Uterus (tissue), 4 donors: ENCODE data around the gene PRKG1. TPM values are rescaled to one million over a fixed set of nuclear protein-coding genes. Genes with fewer than 3 reads are reported as not detected.

Source experiments
- DNase-seq, 2 donors: peaks; one replicate each; pipeline ENCODE4 v3.0.0-alpha.2; 2019 to 2020
- H3K27ac ChIP-seq, 2 donors: fragments of 200-600 bp; sonication (generic); 1 replicate in 1 of 2; 2 replicates in 1 of 2; pipeline ENCODE4 v1.5.1; 2016 to 2018
- H3K27me3 ChIP-seq, 2 donors: fragments of 200-600 bp; sonication (generic); one replicate each; pipeline ENCODE4 v1.5.1; 2018 to 2019; ENCODE audit warnings: control low read depth in 1 of 2
- H3K36me3 ChIP-seq, 2 donors: fragments of 200-600 bp; sonication (generic); one replicate each; pipeline ENCODE4 v1.5.1; 2019; ENCODE audit warnings: control low read depth in 1 of 2
- H3K4me1 ChIP-seq, 2 donors: fragments of 200-600 bp; sonication (generic); one replicate each; pipeline ENCODE4 v1.5.1; 2018 to 2019; ENCODE audit warnings: control low read depth in 1 of 2
- H3K4me3 ChIP-seq, 2 donors: fragments of 200-600 bp; sonication (generic); 1 replicate in 1 of 2; 2 replicates in 1 of 2; pipeline ENCODE4 v1.5.1; 2018 to 2019; ENCODE audit warnings: mild to moderate bottlenecking in 1 of 2
- H3K9me3 ChIP-seq, 2 donors: fragments of 200-600 bp; sonication (generic); one replicate each; pipeline ENCODE4 v1.5.1; 2019; ENCODE audit warnings: control low read depth in 1 of 2
- CTCF ChIP-seq, 4 experiments: fragments of 200-600 bp in 2 of 4; fragments of 450-650 bp in 2 of 4; sonication (generic) in 2 of 4; IDR thresholded peaks; one replicate each; pipeline ENCODE4 v1.5.1; 2016 to 2019; ENCODE audit warnings: antibody characterized with exemption in 4 of 4, mild to moderate bottlenecking in 2 of 4, moderate library complexity in 1 of 4
- POLR2A ChIP-seq, 2 donors: fragments of 450-650 bp; IDR thresholded peaks; one replicate each; pipeline ENCODE4 v1.6.1; 2016; ENCODE audit warnings: antibody characterized with exemption in 2 of 2, mild to moderate bottlenecking in 1 of 2, moderate library complexity in 1 of 2
- intact Hi-C: fragments of 100-400 bp; cut with DNase I; formaldehyde crosslinking; loops from one replicate; pipeline ENCODE4 v1.15.1; 2023; ENCODE audit warnings: low total_unique reads
- total RNA-seq, 4 donors: library from RNA; depleted of rRNA in 3 of 4; stranded (reverse); fragments of >200 nt in 3 of 4; gene quantifications; one replicate each; pipeline versions ENCODE4 v1.1.0 to v1.2.4, GENCODE V29; 2014 to 2023
- donor health status: DM: yes; HTN: yes; CAD: no.

Gene PRKG1
- total RNA-seq, 4 donors from 2014 or later, result 32.4 to 136 (median 69.6) TPM

- H3K27me3 ChIP-seq, result no peaks in the 10 kb centered on the region
Observed at GRCh38 chr10:51137756-51138529, 63.7 kb downstream of the PRKG1 start.

GRCh38 chr10:51139176-51139575, 64.9 kb downstream of the PRKG1 start:
- Histone ChIP-seq H3K36me3 (no peaks in the 10 kb centered on the region), H3K4me3 (no peak overlapping the region), H3K27me3 (no peaks in the 10 kb centered on the region), H3K27ac (no peak overlapping the region), H3K4me1 (no peaks in the 10 kb centered on the region), H3K9me3 (no peaks in the 10 kb centered on the region)
- intact Hi-C loops, result no loop called here
- TF ChIP-seq POLR2A (IDR thresholded peaks at IDR 0.05) (no peak), CTCF (IDR thresholded peaks at IDR 0.05) (no peak)
- DNase-seq, result no peak

More at GRCh38 chr10:51137756-51138529, 63.7 kb downstream of the PRKG1 start:
- TF ChIP-seq POLR2A (IDR thresholded peaks at IDR 0.05), result no peak
- no peak for TF ChIP-seq CTCF (IDR thresholded peaks at IDR 0.05)
- H3K27ac ChIP-seq, result no peak overlapping the region
- no peak for DNase-seq
- H3K36me3 ChIP-seq, result no peaks in the 10 kb centered on the region
- H3K9me3 ChIP-seq, result no peaks in the 10 kb centered on the region
- H3K4me1 ChIP-seq, result no peaks in the 10 kb centered on the region
- intact Hi-C loops, result no loop called here
- no peak overlapping the region for H3K4me3 ChIP-seq

- no peaks in the 10 kb centered on the region for H3K4me1 ChIP-seq
- H3K27me3 ChIP-seq, result no peaks in the 10 kb centered on the region
- DNase-seq, result no peak
- no peaks in the 10 kb centered on the region for H3K9me3 ChIP-seq
- intact Hi-C loops, result no loop called here
- no peak for TF ChIP-seq POLR2A (IDR thresholded peaks at IDR 0.05)
- no peak for TF ChIP-seq CTCF (IDR thresholded peaks at IDR 0.05)
- no peaks in the 10 kb centered on the region for H3K36me3 ChIP-seq
- no peak overlapping the region for H3K27ac ChIP-seq
- H3K4me3 ChIP-seq, result no peak overlapping the region
Observed at GRCh38 chr10:51141010-51141409, 66.7 kb downstream of the PRKG1 start.

GRCh38 chr10:51144161-51144781, 70.0 kb downstream of the PRKG1 start:
- Histone ChIP-seq H3K27ac (no peak overlapping the region), H3K36me3 (no peaks in the 10 kb centered on the region), H3K4me1 (no peaks in the 10 kb centered on the region), H3K9me3 (no peaks in the 10 kb centered on the region), H3K27me3 (no peaks in the 10 kb centered on the region), H3K4me3 (no peak overlapping the region)
- no peak for DNase-seq
- intact Hi-C loops, result no loop called here
- TF ChIP-seq CTCF (IDR thresholded peaks at IDR 0.05), result no peak
- TF ChIP-seq POLR2A (IDR thresholded peaks at IDR 0.05), result no peak

GRCh38 chr10:51145375-51145774, 71.1 kb downstream of the PRKG1 start:
- Histone ChIP-seq H3K27me3 (no peaks in the 10 kb centered on the region), H3K9me3 (no peaks in the 10 kb centered on the region), H3K4me1 (no peaks in the 10 kb centered on the region), H3K36me3 (no peaks in the 10 kb centered on the region), H3K4me3 (no peak overlapping the region), H3K27ac (peak overlapping the region in 1 of 2 donors; percentile 0)
- DNase-seq, result no peak
- intact Hi-C loops, result no loop called here
- no peak for TF ChIP-seq POLR2A (IDR thresholded peaks at IDR 0.05)
- no peak for TF ChIP-seq CTCF (IDR thresholded peaks at IDR 0.05)
